Loucy (cell line): ENCODE measurements around the gene ZCCHC2.

Experiments used
- H2AFZ ChIP-seq: fragments of 200-600 bp; sonication (generic); 2 replicates; pipeline ENCODE4 v1.6.0; 2016; ENCODE audit warnings: antibody characterized with exemption, mild to moderate bottlenecking, low read length, moderate library complexity
- H3F3A ChIP-seq: fragments of 200-600 bp; 2 replicates; pipeline ENCODE4 v1.6.0; 2016; ENCODE audit warnings: antibody characterized with exemption, low read depth, mild to moderate bottlenecking
- H3K27me3 ChIP-seq: fragments of 200-600 bp; sonication (generic); 2 replicates; pipeline ENCODE4 v1.6.1; 2014; ENCODE audit warnings: low read length, mild to moderate bottlenecking; ENCODE audit not compliant: insufficient read depth, poor library complexity, severe bottlenecking
- H3K36me3 ChIP-seq: fragments of 200-600 bp; sonication (generic); 2 replicates; pipeline ENCODE4 v1.6.1; 2016; ENCODE audit warnings: low read length; ENCODE audit not compliant: insufficient read depth
- H3K4me1 ChIP-seq: fragments of 200-600 bp; sonication (generic); 2 replicates; pipeline ENCODE4 v1.5.1; 2014; ENCODE audit warnings: low read length, mild to moderate bottlenecking; ENCODE audit not compliant: insufficient read depth, poor library complexity, severe bottlenecking
- H3K4me2 ChIP-seq: fragments of 200-600 bp; sonication (generic); 2 replicates; pipeline ENCODE4 v1.6.0; 2014; ENCODE audit warnings: antibody characterized with exemption, low read length, low read depth, mild to moderate bottlenecking; ENCODE audit not compliant: poor library complexity, severe bottlenecking
- H3K4me3 ChIP-seq: fragments of 200-600 bp; sonication (generic); 2 replicates; pipeline ENCODE4 v1.5.1; 2014; ENCODE audit warnings: low read length, mild to moderate bottlenecking, mixed read lengths; ENCODE audit not compliant: poor library complexity, severe bottlenecking
- H3K79me2 ChIP-seq: fragments of 200-600 bp; sonication (generic); 2 replicates; pipeline ENCODE4 v1.6.1; 2014; ENCODE audit warnings: low read length; ENCODE audit not compliant: insufficient read depth
- H3K9ac ChIP-seq: fragments of 200-600 bp; sonication (generic); 2 replicates; pipeline ENCODE4 v1.6.0; 2014; ENCODE audit warnings: mild to moderate bottlenecking, low read depth, low read length, moderate library complexity; ENCODE audit not compliant: poor library complexity, severe bottlenecking
- H3K9me2 ChIP-seq: fragments of 200-600 bp; sonication (generic); replicated peaks from 2 replicates; pipeline ENCODE4 v1.6.1; 2016; ENCODE audit warnings: low read depth, low read length, mixed read lengths
- H3K9me3 ChIP-seq: fragments of 200-600 bp; sonication (generic); 2 replicates; pipeline ENCODE4 v1.6.1; 2014; ENCODE audit warnings: mild to moderate bottlenecking, antibody characterized with exemption, low read length, low read depth; ENCODE audit not compliant: insufficient read depth
- H4K20me1 ChIP-seq: fragments of 200-600 bp; sonication (generic); 2 replicates; pipeline ENCODE4 v1.6.0; 2014; ENCODE audit warnings: antibody characterized with exemption, low read length, mild to moderate bottlenecking; ENCODE audit not compliant: insufficient read depth, poor library complexity, severe bottlenecking
- CTCF ChIP-seq: fragments of 200-600 bp; sonication (generic); conservative IDR thresholded peaks from 2 replicates; pipeline ENCODE4 v1.5.1; 2014; ENCODE audit warnings: mild to moderate bottlenecking, antibody characterized with exemption, low read length
- EZH2phosphoT487 ChIP-seq: fragments of 200-600 bp; IDR thresholded peaks from 2 replicates; pipeline ENCODE4 v1.6.1; 2018; ENCODE audit warnings: antibody characterized with exemption, mild to moderate bottlenecking, moderate library complexity, borderline replicate concordance

Gene ZCCHC2

GRCh38 chr18:62518460-62519375, 4.1 kb upstream of the ZCCHC2 start:
- no peak overlapping the region for H3K9ac ChIP-seq
- H4K20me1 ChIP-seq, result no peaks in the 10 kb centered on the region
- peaks cover 12% of the 10 kb centered on the region for H3K4me1 ChIP-seq
- H3K4me2 ChIP-seq, result no peak overlapping the region
- no peaks in the 10 kb centered on the region for H3K9me2 ChIP-seq
- H3K9me3 ChIP-seq, result peaks cover 10% of the 10 kb centered on the region
- no peak overlapping the region for H2AFZ ChIP-seq
- H3K4me3 ChIP-seq, result no peak overlapping the region
- no peaks in the 10 kb centered on the region for H3K36me3 ChIP-seq
- H3F3A ChIP-seq, result no peaks in the 10 kb centered on the region
- no peak for TF ChIP-seq CTCF
- 0 out of 2 replicates have a peak, but pooled peaks cover 1% of the 10 kb centered on the region for H3K79me2 ChIP-seq
- no peaks in the 10 kb centered on the region for H3K27me3 ChIP-seq

GRCh38 chr18:62519684-62520083, 3.1 kb upstream of the ZCCHC2 start:
- no peaks in the 10 kb centered on the region for H3K36me3 ChIP-seq
- TF ChIP-seq CTCF (no peak), EZH2phosphoT487 (no peak)
- H3F3A ChIP-seq, result no peaks in the 10 kb centered on the region
- H3K27me3 ChIP-seq, result no peaks in the 10 kb centered on the region
- H3K4me1 ChIP-seq, result peaks cover 12% of the 10 kb centered on the region
- H3K9me3 ChIP-seq, result 0 out of 2 replicates have a peak, but pooled peaks cover 2% of the 10 kb centered on the region
- no peaks in the 10 kb centered on the region for H4K20me1 ChIP-seq
- no peak overlapping the region for H3K4me3 ChIP-seq
- no peak overlapping the region for H3K4me2 ChIP-seq
- H3K9ac ChIP-seq, result no peak overlapping the region
- no peak overlapping the region for H2AFZ ChIP-seq
- no peaks in the 10 kb centered on the region for H3K9me2 ChIP-seq
- H3K79me2 ChIP-seq, result peaks cover 11% of the 10 kb centered on the region

- Histone ChIP-seq H3K79me2 (peaks cover 25% of the 10 kb centered on the region), H3K9me3 (no peaks in the 10 kb centered on the region), H3K4me1 (peaks cover 23% of the 10 kb centered on the region), H3K4me2 (peak overlapping the region; percentile 93), H3K9ac (no peak overlapping the region), H3K9me2 (no peaks in the 10 kb centered on the region), H4K20me1 (peaks cover 9% of the 10 kb centered on the region), H2AFZ (no peak overlapping the region), H3K36me3 (no peaks in the 10 kb centered on the region), H3K4me3 (no peak overlapping the region), H3K27me3 (no peaks in the 10 kb centered on the region), H3F3A (no peaks in the 10 kb centered on the region)
- TF ChIP-seq CTCF, result no peak
- TF ChIP-seq EZH2phosphoT487, result no peak
These were observed 1.7 kb upstream of the ZCCHC2 start for GRCh38 chr18:62521082-62521481.
